ENCODE data around the gene PCID2.

PCID2 gene

DNA sequence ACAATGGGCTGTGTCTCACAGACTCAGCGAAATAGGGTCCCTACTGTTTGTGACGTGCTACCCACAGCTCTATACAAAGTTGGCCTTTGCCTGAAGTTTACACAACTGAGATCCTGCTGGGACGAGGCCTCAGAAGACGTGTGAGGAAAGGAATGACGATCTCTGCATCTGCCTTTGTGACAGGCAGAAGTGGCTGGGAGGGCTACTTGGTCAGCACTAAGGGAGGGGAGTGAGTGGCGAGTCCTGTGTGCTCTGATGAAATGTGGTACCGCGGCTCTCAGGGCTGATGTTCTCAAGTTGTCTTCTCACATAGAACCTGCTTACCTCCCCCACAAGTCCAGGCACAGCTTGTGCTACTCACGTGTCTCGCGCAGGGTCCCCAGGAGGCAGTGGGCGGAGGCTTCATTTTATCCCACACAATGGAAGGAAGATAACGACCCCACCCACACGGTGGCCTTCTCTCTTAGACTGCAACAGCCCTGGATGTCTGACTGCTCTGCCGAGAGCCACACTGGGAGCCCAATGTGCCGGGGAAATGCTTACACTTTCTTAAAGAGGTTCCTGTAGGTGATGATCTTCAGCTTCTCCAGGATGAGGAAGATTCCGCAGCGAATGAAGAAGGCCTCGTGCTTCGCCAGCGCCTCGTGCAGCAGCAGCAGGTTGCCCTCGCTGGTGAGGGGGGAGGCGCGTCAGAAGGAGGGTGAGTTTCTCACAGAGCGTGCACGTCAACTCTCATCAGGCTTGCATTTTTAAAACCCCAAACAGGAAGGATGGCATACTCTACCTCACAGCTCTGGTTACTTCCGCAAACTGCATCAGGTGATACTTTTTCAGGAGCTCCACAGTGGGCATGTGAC lies 28.9 kb downstream of the PCID2 start:
- TF ChIP-seq, protein P1, sequence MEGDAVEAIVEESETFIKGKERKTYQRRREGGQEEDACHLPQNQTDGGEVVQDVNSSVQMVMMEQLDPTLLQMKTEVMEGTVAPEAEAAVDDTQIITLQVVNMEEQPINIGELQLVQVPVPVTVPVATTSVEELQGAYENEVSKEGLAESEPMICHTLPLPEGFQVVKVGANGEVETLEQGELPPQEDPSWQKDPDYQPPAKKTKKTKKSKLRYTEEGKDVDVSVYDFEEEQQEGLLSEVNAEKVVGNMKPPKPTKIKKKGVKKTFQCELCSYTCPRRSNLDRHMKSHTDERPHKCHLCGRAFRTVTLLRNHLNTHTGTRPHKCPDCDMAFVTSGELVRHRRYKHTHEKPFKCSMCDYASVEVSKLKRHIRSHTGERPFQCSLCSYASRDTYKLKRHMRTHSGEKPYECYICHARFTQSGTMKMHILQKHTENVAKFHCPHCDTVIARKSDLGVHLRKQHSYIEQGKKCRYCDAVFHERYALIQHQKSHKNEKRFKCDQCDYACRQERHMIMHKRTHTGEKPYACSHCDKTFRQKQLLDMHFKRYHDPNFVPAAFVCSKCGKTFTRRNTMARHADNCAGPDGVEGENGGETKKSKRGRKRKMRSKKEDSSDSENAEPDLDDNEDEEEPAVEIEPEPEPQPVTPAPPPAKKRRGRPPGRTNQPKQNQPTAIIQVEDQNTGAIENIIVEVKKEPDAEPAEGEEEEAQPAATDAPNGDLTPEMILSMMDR (IDR thresholded peaks at IDR 0.05), result no peak
- Histone ChIP-seq H3K36me3 (peaks cover 77 to 99% (median 88%) of the 10 kb centered on the region in 3 donors), H3K4me3 (no peak overlapping the region), H3K4me1 (no peaks in the 10 kb centered on the region), H3K9me3 (no peaks in the 10 kb centered on the region), H3K27ac (no peak overlapping the region), H3K27me3 (no peaks in the 10 kb centered on the region)
- DNase-seq, result no peak
- intact Hi-C loops (cut with DNase I; ENCODE audit: low total_unique reads), result no loop called here

DNA sequence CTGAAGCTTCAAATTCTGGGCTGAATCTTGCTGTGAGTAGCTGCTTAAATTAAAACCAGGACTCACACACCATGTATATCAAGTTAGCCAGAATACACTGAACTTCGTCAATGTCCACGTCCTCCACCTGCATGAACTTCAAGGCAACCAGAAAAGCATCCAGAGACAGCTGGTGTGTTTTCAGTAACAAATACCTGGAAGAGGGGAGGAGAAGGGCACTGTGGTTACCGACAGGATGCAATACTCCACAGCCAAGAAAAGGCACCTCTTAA lies 29.6 kb downstream of the PCID2 start:
- Histone ChIP-seq H3K4me3 (no peak overlapping the region), H3K4me1 (no peaks in the 10 kb centered on the region), H3K9me3 (no peaks in the 10 kb centered on the region), H3K27ac (no peak overlapping the region), H3K27me3 (no peaks in the 10 kb centered on the region), H3K36me3 (peaks cover 73 to 97% (median 89%) of the 10 kb centered on the region in 3 donors)
- intact Hi-C loops (cut with DNase I; ENCODE audit: low total_unique reads), result no loop called here
- no peak for DNase-seq
- TF ChIP-seq, protein P1 (IDR thresholded peaks at IDR 0.05), result no peak

DNA sequence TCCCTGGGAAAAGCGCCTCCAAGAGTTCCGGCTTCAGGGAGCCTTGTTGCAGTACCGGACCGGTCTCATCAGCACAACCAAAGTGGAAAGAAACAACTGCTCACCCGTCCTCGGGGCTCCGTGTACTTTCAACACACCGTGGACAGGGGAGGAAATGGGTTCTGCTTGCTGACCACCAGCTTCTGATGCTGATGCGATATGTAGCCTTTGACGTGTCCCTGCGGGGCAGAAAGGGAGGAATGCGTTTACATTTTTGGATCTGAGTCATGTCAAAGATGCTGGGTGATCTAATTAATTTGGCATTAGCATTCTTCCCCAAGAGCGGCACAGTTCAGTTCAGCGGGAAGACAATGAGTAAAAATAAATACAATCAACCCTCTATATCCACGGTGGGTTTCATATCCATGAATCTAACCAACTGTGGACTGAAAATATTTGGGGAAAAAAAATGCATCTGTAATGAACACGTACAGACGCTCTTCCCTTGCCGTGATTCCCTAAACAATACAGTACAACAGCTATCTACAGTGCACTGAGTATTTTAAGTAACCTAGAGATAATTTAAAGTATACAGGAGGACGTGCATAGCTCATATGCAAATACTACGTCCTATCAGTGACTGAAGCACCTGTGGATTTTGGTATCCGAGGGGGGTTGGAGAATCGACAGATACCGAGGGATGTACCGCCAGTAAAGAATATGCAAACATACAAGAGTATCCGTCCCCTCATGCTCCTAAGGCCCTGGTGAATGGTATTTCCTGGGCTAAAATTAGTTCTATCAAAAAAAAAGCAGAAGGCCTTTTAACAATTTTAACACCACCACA lies 30.2 kb downstream of the PCID2 start:
- TF ChIP-seq, protein P1 (IDR thresholded peaks at IDR 0.05), result no peak
- Histone ChIP-seq H3K4me3 (no peak overlapping the region), H3K4me1 (no peaks in the 10 kb centered on the region), H3K9me3 (no peaks in the 10 kb centered on the region), H3K27me3 (no peaks in the 10 kb centered on the region), H3K36me3 (peaks cover 67 to 97% (median 89%) of the 10 kb centered on the region in 3 donors), H3K27ac (no peak overlapping the region)
- intact Hi-C loops (cut with DNase I; ENCODE audit: low total_unique reads), result no loop called here
- no peak for DNase-seq

DNA sequence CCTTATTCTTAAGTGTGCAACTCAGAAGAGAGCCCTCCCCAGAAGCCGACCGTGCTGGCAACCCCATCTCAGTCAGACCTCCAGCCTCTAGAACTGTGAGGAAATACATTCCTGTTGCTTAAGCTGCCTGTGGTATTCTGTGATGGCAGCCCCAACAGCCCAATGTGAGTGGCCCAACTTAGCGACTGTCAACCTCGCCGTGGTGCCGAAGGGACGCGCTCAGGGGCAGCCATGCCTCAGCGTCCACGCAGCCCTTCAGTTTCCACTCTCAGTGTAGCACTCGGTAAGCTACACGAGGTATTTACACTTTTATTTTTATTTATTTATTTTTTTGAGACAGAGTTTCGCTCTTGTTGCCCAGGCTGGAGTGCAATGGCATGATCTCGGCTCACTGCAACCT lies 31.6 kb downstream of the PCID2 start:
- no peaks in the 10 kb centered on the region for H3K9me3 ChIP-seq
- no peaks in the 10 kb centered on the region for H3K4me1 ChIP-seq
- H3K36me3 ChIP-seq, result peaks cover 70 to 97% (median 87%) of the 10 kb centered on the region in 3 donors
- H3K4me3 ChIP-seq, result no peak overlapping the region
- TF ChIP-seq, protein P1 (IDR thresholded peaks at IDR 0.05), result no peak
- no peak overlapping the region for H3K27ac ChIP-seq
- intact Hi-C loops (cut with DNase I; ENCODE audit: low total_unique reads), result no loop called here
- no peaks in the 10 kb centered on the region for H3K27me3 ChIP-seq
- no peak for DNase-seq

DNA sequence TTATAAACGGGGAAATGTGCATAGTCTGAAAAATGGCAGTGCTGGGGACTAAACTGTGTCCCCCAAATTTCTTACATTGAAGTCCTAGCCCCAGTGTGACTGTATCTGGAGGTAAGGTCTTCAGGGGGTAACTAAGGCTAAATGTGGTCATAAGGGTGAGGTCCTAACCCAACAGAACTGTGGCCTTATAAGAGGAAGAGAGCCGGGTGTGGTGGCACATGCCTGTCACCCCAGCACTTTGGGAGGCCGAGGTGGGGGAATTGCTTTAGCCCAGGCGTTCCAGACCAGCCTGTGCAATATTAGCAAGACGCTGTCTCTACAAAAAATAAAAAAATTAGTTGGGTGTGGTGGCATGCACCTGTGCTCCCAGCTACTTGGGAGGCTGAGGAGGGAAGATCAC lies 32.2 kb downstream of the PCID2 start:
- peaks cover 76 to 98% (median 92%) of the 10 kb centered on the region in 3 donors for H3K36me3 ChIP-seq
- no peak overlapping the region for H3K4me3 ChIP-seq
- no peak overlapping the region for H3K27ac ChIP-seq
- no peaks in the 10 kb centered on the region for H3K27me3 ChIP-seq
- no peak for DNase-seq
- intact Hi-C loops (cut with DNase I; ENCODE audit: low total_unique reads), result no loop called here
- TF ChIP-seq, protein P1 (IDR thresholded peaks at IDR 0.05), result no peak
- no peaks in the 10 kb centered on the region for H3K9me3 ChIP-seq
- no peaks in the 10 kb centered on the region for H3K4me1 ChIP-seq

All from tibial artery (tissue), 4 donors.